ENCODE data around the gene CMIP.
A peak's percentile ranks its signal among the peaks of the same experiment; 100 is the strongest.

CMIP gene

GRCh38 chr16:81710596-81710995 is 266.0 kb downstream of the CMIP start:
- no peak for DNase-seq

DNA sequence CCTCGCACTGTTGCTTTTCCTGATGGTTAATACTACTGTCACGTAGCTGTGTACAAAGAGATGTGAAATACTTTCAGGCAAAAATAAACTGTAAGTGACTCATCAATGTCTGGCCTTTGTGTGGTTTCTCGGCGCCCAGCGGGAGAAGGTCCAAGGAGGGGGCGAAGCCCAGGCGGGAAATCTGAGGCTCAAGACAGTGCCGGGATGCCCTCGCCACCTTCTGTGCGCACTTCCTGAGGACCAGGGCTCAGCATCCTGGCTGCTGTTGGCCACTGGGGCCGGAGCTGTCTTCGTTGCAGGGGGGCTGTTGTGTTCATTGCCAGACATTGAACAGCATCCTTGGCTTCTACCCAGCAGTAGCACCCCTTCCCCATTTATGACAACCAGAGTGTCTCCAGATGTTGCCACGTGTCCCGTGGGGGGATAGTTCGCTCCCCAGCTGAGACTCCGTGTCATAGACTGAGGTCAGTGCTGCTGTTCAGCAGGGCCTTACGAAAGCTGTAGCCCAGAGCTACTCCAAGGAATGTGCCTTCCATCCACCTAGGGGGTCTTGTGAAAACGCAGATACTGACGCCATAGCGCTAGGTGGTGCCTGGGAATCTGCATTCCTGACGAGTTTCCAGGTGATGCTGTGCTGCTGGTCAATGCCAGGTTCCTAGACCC is 267.2 kb downstream of the CMIP start:
- no peak for DNase-seq

- DNase-seq, result no peak
These were observed 268.1 kb downstream of the CMIP start for GRCh38 chr16:81712681-81713080.

- DNase-seq, result no peak
These were observed 268.7 kb downstream of the CMIP start for GRCh38 chr16:81713295-81713772.

GRCh38 chr16:81713796-81714195 is 269.2 kb downstream of the CMIP start:
- no peak for DNase-seq

DNA sequence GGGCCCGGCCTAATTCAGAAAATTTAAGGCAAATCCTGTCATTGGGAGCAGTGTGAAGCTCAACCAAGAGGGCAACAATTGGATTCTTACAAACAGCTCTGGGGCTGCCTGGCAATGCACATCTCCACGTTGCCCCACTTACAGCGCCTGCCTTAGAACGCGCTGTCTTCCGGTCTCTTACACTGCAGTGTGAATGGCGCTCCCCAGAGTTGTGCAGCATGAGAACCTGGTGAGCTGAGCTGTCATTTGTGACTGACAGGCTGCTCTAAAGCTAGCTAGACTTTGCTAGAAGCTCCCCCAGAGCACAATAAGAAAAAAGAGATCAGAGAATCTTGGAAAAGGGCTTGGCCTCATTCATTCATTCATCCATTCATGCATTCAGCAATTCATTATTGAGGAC is 270.0 kb downstream of the CMIP start:
- no peak for DNase-seq

DNA sequence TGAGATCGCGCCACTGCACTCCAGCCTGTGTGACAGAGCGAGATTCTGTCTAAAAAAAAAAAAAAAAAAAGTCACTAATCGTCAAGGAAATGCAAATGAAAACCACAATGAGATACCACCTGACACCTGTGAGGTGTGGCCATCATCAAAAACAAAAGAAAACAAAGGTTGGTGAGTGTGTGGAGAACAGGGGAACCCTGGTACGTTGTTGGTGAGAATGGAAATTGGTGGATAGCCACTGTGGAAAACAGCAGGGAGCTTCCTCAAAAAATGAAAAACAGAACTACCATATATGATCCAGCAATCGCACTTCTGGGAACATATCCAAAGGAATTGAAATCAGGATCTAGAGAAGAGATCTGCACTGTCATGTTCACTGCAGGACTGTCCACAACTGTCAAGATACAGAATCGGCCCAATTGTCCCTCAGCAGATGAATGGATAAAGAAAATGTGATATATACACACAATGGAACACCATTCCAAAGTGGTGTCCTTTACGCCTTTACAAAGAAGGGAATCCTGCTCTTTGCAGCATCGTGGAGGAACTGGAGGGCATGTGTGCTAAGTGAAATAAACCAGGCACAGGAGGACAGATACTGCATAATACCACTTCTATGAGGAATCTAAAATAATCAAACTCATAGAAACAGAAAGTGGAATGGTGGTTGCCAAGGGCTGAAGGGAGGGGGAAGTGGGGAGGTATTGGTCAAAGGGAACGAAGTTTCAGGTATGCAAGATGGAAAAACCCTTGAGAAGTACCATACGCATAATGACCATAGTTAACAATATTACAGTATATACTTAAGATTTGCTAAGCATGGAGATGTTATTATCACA is 271.0 kb downstream of the CMIP start:
- DNase-seq, result no peak

DNA sequence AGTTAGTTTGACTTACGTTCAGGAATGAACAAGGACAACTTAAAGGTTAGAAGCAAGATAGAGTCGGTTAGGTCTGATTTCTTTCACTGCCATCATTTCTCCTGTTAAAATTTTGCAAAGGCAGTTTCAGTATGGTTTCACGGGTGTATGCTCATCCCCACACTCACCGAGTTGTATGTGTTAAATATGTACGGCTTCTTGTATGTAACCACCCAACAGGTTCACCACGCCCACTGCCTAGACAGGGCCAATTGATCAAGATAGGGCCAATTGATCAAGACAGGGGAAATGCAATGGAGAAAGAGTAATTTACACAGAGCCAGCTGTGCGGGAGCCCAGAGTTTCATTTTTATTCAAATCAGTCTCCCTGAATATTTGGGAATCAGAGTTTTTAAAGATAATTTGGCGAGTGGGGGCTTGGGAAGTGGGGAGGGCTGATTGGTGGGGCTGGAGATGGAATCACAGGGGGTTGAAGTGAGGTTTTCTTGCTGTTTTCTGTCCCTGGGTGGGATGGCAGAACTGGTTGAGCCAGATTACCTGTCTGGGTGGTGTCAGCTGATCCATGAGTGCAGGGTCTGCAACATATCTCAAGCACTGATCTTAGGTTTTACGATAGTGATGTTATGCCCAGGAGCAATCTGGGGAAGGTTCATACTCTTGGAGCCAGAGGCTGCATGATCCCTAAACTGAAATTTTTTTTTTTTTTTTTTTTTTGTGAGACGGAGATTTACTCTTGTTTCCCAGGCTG is 272.0 kb downstream of the CMIP start:
- no peak for DNase-seq

DNA sequence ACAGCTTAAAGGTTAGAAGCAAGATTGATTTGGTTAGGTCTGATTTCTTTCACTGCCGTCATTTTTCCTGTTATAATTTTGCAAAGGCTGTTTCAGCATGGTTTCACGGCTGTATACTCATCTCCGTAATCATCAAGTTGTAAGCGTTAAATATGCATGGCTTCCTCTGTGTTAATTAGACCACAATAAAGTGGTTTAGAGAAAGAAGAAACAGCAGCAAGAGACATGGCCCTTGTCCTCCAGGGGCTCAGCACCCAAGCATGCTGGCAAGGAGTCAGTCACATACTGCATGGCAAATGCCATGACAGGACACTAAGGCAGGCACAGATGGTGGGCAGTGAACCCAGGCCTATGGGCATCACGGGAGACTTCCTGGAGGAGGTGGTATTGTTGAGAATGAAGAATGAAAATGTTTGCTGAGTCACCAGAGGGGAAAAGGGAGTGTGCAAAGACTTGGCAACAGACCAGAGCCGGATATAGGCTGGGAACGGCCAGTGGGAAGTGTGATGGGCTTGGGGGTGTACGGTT is 273.1 kb downstream of the CMIP start:
- DNase-seq, result no peak

- no peak for DNase-seq
These were observed 274.0 kb downstream of the CMIP start for GRCh38 chr16:81718637-81719036.

- no peak for DNase-seq
These were observed 275.4 kb downstream of the CMIP start for GRCh38 chr16:81719993-81720392.

GRCh38 chr16:81720973-81721906 is 276.6 kb downstream of the CMIP start:
- DNase-seq, result no peak

- peak; percentile 55 for DNase-seq
These were observed 278.6 kb downstream of the CMIP start for GRCh38 chr16:81723098-81723723.

DNA sequence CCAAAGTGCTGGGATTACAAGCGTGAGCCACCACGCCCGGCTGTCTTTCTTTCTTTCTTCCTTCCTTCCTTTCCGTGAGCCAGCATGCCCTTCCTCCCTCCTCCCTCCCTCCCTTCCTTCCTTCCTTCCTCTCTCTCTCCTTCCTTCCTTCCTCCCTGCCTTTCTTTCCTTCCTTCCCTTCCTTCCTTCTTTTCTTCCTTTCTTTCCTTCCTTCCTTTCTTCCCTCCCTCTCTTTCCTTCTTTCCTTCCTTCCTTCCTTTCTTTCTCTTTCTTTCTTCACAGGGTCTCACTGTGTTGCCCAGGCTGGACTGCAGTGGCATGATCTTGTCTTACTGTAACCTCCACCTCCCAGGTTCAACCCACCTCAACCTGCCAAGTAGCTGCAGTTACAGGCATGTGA is 283.8 kb downstream of the CMIP start:
- DNase-seq, result no peak

GRCh38 chr16:81729451-81729850 is 284.8 kb downstream of the CMIP start:
- no peak for DNase-seq

DNA sequence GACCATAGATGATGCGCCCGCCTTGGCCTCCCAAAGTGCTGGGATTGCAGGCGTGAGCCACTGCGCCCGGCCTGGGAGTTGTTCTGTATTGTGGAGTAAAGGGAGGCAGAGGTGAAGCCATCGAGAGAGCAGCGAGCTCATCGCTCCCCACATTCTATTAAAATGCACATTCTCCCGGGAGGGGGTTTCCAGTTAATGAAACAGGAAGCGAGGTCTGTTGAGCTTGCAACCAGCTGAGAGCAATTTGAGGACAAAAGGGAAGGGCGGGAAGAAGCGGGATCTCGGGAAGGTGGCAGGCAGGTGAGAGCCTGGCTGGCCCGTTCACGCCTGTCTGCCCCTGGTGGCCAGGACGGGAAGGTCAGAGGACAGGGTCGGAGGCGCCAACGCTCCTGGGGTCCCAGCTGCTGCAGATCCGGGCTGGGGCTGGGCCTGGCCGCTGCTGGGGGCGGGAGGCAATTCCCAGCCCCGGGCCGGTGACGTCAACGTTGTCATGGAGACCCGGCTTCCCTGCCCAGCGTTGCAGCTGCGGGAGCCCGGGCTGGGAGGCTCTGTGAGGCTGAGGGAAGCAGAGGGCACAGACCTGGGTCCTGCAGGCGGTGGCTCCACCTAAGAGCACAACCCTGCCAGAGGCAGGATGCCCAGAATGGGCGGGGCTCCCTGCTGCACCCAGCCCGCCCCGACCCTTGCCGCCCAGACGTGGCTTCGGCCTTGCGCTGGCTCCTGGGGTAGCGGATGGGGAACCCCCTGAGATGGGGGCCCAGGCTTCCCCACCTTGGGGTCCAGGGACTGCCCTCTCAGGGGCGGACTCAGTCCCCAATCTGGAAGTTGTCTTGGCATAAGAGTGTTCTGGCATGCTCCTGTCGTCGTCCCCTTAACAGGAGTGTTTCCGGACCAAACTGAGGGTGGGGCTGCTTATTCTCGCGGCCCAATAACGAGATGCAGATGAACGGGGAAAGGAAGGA is 285.8 kb downstream of the CMIP start:
- DNase-seq, result peak; percentile 85

- no peak for DNase-seq
These were observed 287.0 kb downstream of the CMIP start for GRCh38 chr16:81731649-81732048.

- DNase-seq, result no peak
These were observed 288.1 kb downstream of the CMIP start for GRCh38 chr16:81732699-81733098.

DNA sequence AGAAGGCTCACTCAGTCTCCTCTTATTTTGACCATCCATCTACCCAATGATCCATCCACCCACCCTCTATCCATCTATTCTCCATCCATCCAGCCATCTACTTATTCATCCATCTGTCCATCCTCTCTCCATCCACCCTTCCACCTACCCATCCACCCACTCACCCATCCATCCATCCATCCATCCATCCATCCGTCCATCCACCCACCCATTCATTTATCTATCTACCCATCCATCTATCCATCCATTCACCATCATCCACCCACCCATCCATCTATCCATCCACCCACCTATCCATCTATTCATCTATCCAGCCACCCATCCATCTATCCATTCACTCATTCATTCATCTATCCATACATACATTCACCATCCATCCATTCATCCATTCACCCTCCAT is 288.7 kb downstream of the CMIP start:
- DNase-seq, result no peak

GRCh38 chr16:81734632-81735434 is 290.2 kb downstream of the CMIP start:
- no peak for DNase-seq
